ENCODE results near the gene MLANA.
A peak's percentile ranks its signal among the peaks of the same experiment; 100 is the strongest.

MLANA gene

GRCh38 chr9:5909976-5910375 lies 19.3 kb downstream of the MLANA start:
- DNase-seq = no peak

- DNase-seq = no peak
Observed at GRCh38 chr9:5910413-5911057, 19.8 kb downstream of the MLANA start.

GRCh38 chr9:5915438-5915837 lies 24.7 kb downstream of the MLANA start:
- DNase-seq = no peak

- DNase-seq = no peak
Observed at GRCh38 chr9:5917273-5917672, 26.6 kb downstream of the MLANA start.

- DNase-seq = no peak
Observed at GRCh38 chr9:5917888-5918287, 27.2 kb downstream of the MLANA start.

- DNase-seq = no peak
Observed at GRCh38 chr9:5918460-5918859, 27.8 kb downstream of the MLANA start.

GRCh38 chr9:5920860-5921328 lies 30.2 kb downstream of the MLANA start:
- no peak for DNase-seq

GRCh38 chr9:5922192-5922591 lies 31.5 kb downstream of the MLANA start:
- no peak for DNase-seq

- no peak for DNase-seq
Observed at GRCh38 chr9:5931657-5932056, 41.0 kb downstream of the MLANA start.

- DNase-seq = no peak
Observed at GRCh38 chr9:5938449-5938848, 47.8 kb downstream of the MLANA start.

GRCh38 chr9:5939530-5939929 lies 48.8 kb downstream of the MLANA start:
- no peak for DNase-seq

GRCh38 chr9:5941214-5941613 lies 50.5 kb downstream of the MLANA start:
- DNase-seq = no peak

GRCh38 chr9:5945112-5945511 lies 54.4 kb downstream of the MLANA start:
- DNase-seq = no peak

- no peak for DNase-seq
Observed at GRCh38 chr9:5947912-5948311, 57.2 kb downstream of the MLANA start.

GRCh38 chr9:5949103-5949699 lies 58.5 kb downstream of the MLANA start:
- peak; percentile 6 for DNase-seq

GRCh38 chr9:5950261-5950660 lies 59.6 kb downstream of the MLANA start:
- DNase-seq = no peak

- no peak for DNase-seq
Observed at GRCh38 chr9:5951686-5952211, 61.1 kb downstream of the MLANA start.

- DNase-seq = no peak
Observed at GRCh38 chr9:5953743-5954707, 63.3 kb downstream of the MLANA start.

GRCh38 chr9:5957166-5957565 lies 66.5 kb downstream of the MLANA start:
- DNase-seq = no peak

GRCh38 chr9:5958273-5958672 lies 67.6 kb downstream of the MLANA start:
- DNase-seq = no peak
